Keratinocyte (primary cell): Measurements from ENCODE around the gene FNDC3B. TPM values are rescaled to one million over a fixed set of nuclear protein-coding genes. Genes with fewer than 3 reads are reported as not detected.

Experiments used
- DNase-seq: peaks from one replicate; pipeline ENCODE4 v3.0.0-alpha.2; 2011; ENCODE audit warnings: low read depth, missing footprints, low spot score
- FAIRE-seq: peaks from 2 replicates; lab custom pipeline; 2011; peaks lifted over from hg19 to GRCh38; lab: Jason Lieb, UNC
- H2AFZ ChIP-seq: 2 replicates; pipeline ENCODE4 v1.6.0; 2012; ENCODE audit warnings: low read length, control low read depth, inconsistent platforms; ENCODE audit not compliant: control insufficient read depth
- H3K27ac ChIP-seq: 2 replicates; pipeline ENCODE4 v1.5.1; 2011; ENCODE audit warnings: low read length; ENCODE audit not compliant: control insufficient read depth, insufficient read depth
- H3K27me3 ChIP-seq: 3 replicates; pipeline ENCODE4 v1.6.0; 2011; ENCODE audit warnings: low read length; ENCODE audit not compliant: control insufficient read depth, insufficient read depth; ENCODE audit errors: extremely low read depth
- H3K36me3 ChIP-seq, 2 experiments: 2 replicates in 1 of 2; 3 replicates in 1 of 2; pipeline ENCODE4 v1.5.1; 2011; ENCODE audit warnings: low read length in 2 of 2, mild to moderate bottlenecking in 1 of 2; ENCODE audit not compliant: control insufficient read depth in 2 of 2, insufficient read depth in 2 of 2; ENCODE audit errors: extremely low read depth in 1 of 2
- H3K4me1 ChIP-seq: 3 replicates; pipeline ENCODE4 v1.5.1; 2011; ENCODE audit warnings: low read length; ENCODE audit not compliant: control insufficient read depth, insufficient read depth; ENCODE audit errors: extremely low read depth
- H3K4me2 ChIP-seq: 3 replicates; pipeline ENCODE4 v1.6.0; 2011; ENCODE audit warnings: low read depth, low read length; ENCODE audit not compliant: control insufficient read depth, insufficient read depth; ENCODE audit errors: extremely low read depth
- H3K4me3 ChIP-seq, 3 experiments: fragments of 200-600 bp in 1 of 3; sonication (generic) in 1 of 3; 2 replicates in 2 of 3; 3 replicates in 1 of 3; pipeline ENCODE4 v1.5.1; 2011 to 2016; ENCODE audit warnings: low read length in 3 of 3, mild to moderate bottlenecking in 3 of 3, control low read depth in 2 of 3, inconsistent platforms in 1 of 3, low read depth in 1 of 3, mixed read lengths in 1 of 3, mixed run types in 1 of 3, moderate library complexity in 1 of 3; ENCODE audit not compliant: control insufficient read depth in 2 of 3, insufficient read depth in 2 of 3; ENCODE audit errors: extremely low read depth in 1 of 3
- H3K79me2 ChIP-seq: 2 replicates; pipeline ENCODE4 v1.6.0; 2012; ENCODE audit warnings: low read length; ENCODE audit not compliant: control insufficient read depth, insufficient read depth
- H3K9ac ChIP-seq: 3 replicates; pipeline ENCODE4 v1.6.0; 2011; ENCODE audit warnings: low read length; ENCODE audit not compliant: control insufficient read depth, insufficient read depth; ENCODE audit errors: extremely low read depth
- H3K9me1 ChIP-seq: 3 replicates; pipeline ENCODE4 v1.6.0; 2011; ENCODE audit warnings: low read length; ENCODE audit not compliant: control insufficient read depth, insufficient read depth; ENCODE audit errors: extremely low read depth
- H3K9me3 ChIP-seq: 2 replicates; pipeline ENCODE4 v1.5.1; 2012; ENCODE audit warnings: low read depth, low read length; ENCODE audit not compliant: control insufficient read depth
- H4K20me1 ChIP-seq: 3 replicates; pipeline ENCODE4 v1.6.0; 2011; ENCODE audit warnings: low read length; ENCODE audit not compliant: control insufficient read depth, insufficient read depth; ENCODE audit errors: extremely low read depth
- EZH2 ChIP-seq: IDR thresholded peaks from one replicate; pipeline ENCODE4 v1.6.1; 2012; ENCODE audit warnings: inconsistent platforms, mild to moderate bottlenecking, low read length, moderate library complexity
- dilution Hi-C: fragments of 300-500 bp; cut with MboI; formaldehyde crosslinking; loops from one replicate; pipeline ENCODE4 v1.7.0; 2020; ENCODE audit warnings: low sequenced_read_pairs; ENCODE audit not compliant: extremely low pct_ligation_motif_present
- polyA plus RNA-seq, 5 experiments: library from polyadenylated mRNA; depleted of rRNA in 3 of 5; stranded (reverse) in 3 of 5; stranded (forward) in 1 of 5; unstranded in 1 of 5; fragments of >200 nt; gene quantifications; 1 replicate in 1 of 5; 2 replicates in 3 of 5; 3 replicates in 1 of 5; pipeline versions ENCODE4 v1.2.1 to v1.2.3, GENCODE V29; 2011 to 2012; ENCODE audit warnings: missing spikeins in 2 of 5, low read depth in 1 of 5, low replicate concordance in 1 of 5
- TF ChIP-seq, protein P1 (sequence below), 3 experiments: IDR thresholded peaks in 1 of 3; conservative IDR thresholded peaks in 1 of 3; optimal IDR thresholded peaks in 1 of 3; 2 replicates in 2 of 3; 3 replicates in 1 of 3; pipeline versions ENCODE3 to v1.5.1; 2011; ENCODE audit warnings: low read length in 3 of 3, mild to moderate bottlenecking in 3 of 3, moderate library complexity in 2 of 3, control low read depth in 1 of 3, inconsistent platforms in 1 of 3; ENCODE audit not compliant: insufficient read depth in 2 of 3; ENCODE audit errors: extremely low read depth in 1 of 3

FNDC3B gene
- polyA plus RNA-seq, 1 donor (not counting 4 experiments of a cell fraction or from before 2014, with no cell fraction given) = 31.4 TPM

DNA sequence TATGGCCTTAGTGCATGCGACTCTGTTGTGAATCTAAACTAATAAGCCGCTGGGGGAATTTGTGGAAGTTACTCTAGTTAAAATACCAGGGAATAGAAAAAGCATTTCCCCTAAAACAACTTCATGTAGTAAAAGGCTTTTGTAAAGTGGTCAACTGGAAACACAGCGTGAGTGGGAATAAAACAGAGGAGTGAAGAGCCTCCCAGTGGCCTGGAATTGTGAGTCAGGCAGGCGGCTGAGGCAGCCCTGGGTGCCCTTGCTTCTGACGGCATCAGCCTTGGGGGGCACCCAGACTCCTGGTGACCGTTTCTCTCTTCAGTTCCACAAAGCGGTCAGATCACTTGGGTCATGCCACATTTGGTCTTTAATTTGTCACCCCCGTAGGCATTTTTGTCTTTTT, 300.5 kb downstream of the FNDC3B start:
- Histone ChIP-seq H3K27me3 (no peaks in the 10 kb centered on the region), H3K36me3 (peaks cover 19 to 26% of the 10 kb centered on the region in 2 experiments), H3K27ac (no peak overlapping the region), H3K4me3 (no peak overlapping the region), H3K9me3 (no peaks in the 10 kb centered on the region), H3K79me2 (no peaks in the 10 kb centered on the region), H4K20me1 (no peaks in the 10 kb centered on the region), H2AFZ (no peak overlapping the region), H3K4me1 (peaks cover 2% of the 10 kb centered on the region), H3K4me2 (no peak overlapping the region), H3K9me1 (no peaks in the 10 kb centered on the region), H3K9ac (no peak overlapping the region)
- DNase-seq = no peak
- no peak for FAIRE-seq
- TF ChIP-seq EZH2 = no peak
- TF ChIP-seq, protein P1, sequence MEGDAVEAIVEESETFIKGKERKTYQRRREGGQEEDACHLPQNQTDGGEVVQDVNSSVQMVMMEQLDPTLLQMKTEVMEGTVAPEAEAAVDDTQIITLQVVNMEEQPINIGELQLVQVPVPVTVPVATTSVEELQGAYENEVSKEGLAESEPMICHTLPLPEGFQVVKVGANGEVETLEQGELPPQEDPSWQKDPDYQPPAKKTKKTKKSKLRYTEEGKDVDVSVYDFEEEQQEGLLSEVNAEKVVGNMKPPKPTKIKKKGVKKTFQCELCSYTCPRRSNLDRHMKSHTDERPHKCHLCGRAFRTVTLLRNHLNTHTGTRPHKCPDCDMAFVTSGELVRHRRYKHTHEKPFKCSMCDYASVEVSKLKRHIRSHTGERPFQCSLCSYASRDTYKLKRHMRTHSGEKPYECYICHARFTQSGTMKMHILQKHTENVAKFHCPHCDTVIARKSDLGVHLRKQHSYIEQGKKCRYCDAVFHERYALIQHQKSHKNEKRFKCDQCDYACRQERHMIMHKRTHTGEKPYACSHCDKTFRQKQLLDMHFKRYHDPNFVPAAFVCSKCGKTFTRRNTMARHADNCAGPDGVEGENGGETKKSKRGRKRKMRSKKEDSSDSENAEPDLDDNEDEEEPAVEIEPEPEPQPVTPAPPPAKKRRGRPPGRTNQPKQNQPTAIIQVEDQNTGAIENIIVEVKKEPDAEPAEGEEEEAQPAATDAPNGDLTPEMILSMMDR (optimal IDR thresholded peaks at IDR 0.05 in 1 of 3, IDR thresholded peaks at IDR 0.05 in 1 of 3, conservative IDR thresholded peaks at IDR 0.05 in 1 of 3; ENCODE audit: extremely low read depth in 1 of 3, insufficient read depth in 2 of 3, low read length in 3 of 3) = no peak
- dilution Hi-C loops = no loop called here

DNA sequence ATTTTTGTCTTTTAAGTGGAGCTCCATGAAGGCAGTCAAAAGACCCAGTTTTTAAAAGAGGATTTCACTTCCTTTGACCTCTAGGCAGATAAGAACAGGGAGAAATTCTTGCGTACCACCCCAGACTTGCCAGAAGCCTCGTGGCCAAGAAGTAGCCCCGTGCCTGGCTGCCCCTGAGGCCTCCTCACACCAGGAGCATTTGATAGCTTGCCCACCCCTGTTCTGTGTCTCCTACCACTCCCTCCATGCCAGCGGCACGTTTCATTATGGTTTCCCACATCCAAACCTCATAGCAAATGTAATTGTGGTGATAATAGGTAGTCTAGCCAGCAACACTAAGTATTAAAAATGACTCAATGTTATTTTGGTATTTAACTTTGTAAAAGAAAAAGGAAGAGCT, 301.2 kb downstream of the FNDC3B start:
- Histone ChIP-seq H3K9me1 (no peaks in the 10 kb centered on the region), H3K4me3 (no peak overlapping the region), H3K27ac (no peak overlapping the region), H2AFZ (no peak overlapping the region), H4K20me1 (no peaks in the 10 kb centered on the region), H3K9ac (no peak overlapping the region), H3K27me3 (no peaks in the 10 kb centered on the region), H3K4me2 (no peak overlapping the region), H3K9me3 (no peaks in the 10 kb centered on the region), H3K79me2 (no peaks in the 10 kb centered on the region), H3K36me3 (peaks cover 23 to 26% of the 10 kb centered on the region in 2 experiments), H3K4me1 (no peaks in the 10 kb centered on the region)
- TF ChIP-seq, protein P1 (optimal IDR thresholded peaks at IDR 0.05 in 1 of 3, IDR thresholded peaks at IDR 0.05 in 1 of 3, conservative IDR thresholded peaks at IDR 0.05 in 1 of 3; ENCODE audit: extremely low read depth in 1 of 3, insufficient read depth in 2 of 3, low read length in 3 of 3) = no peak
- no peak for TF ChIP-seq EZH2
- no peak for DNase-seq
- dilution Hi-C loops = no loop called here
- FAIRE-seq = no peak
